GM18507 (cell line): ENCODE measurements around the gene RABGAP1L.
"Not testable (repeated sequence)": the region's sequence is repeated elsewhere in the genome, so short reads cannot be mapped to it uniquely, and the experiment has no call there.

Experiments
- DNase-seq: peaks from one replicate; pipeline ENCODE4 v3.0.0; 2011; ENCODE audit warnings: low read depth; ENCODE audit not compliant: insufficient read length; ENCODE audit errors: extremely low spot score
- FAIRE-seq: peaks from 2 replicates; lab custom pipeline; 2011; peaks lifted over from hg19 to GRCh38; lab: Jason Lieb, UNC

RABGAP1L gene

GRCh38 chr1:174800216-174800851 is 641.0 kb downstream of the RABGAP1L start:
- peak; percentile 29 for FAIRE-seq
- no peak for DNase-seq

- DNase-seq (no peak), FAIRE-seq (no peak)
These were observed 641.6 kb downstream of the RABGAP1L start for GRCh38 chr1:174800876-174801275.

- DNase-seq (no peak), FAIRE-seq (no peak)
These were observed 650.5 kb downstream of the RABGAP1L start for GRCh38 chr1:174809755-174810280.

GRCh38 chr1:174812016-174812415 is 652.7 kb downstream of the RABGAP1L start:
- DNase-seq (no peak), FAIRE-seq (no peak)

- FAIRE-seq, result no peak
- no peak for DNase-seq
These were observed 653.3 kb downstream of the RABGAP1L start for GRCh38 chr1:174812656-174813055.

GRCh38 chr1:174815036-174815435 is 655.7 kb downstream of the RABGAP1L start:
- DNase-seq, result no peak
- no peak for FAIRE-seq

- FAIRE-seq, result peak; percentile 35
- DNase-seq, result no peak
These were observed 656.2 kb downstream of the RABGAP1L start for GRCh38 chr1:174815474-174815908.

GRCh38 chr1:174816621-174817020 is 657.3 kb downstream of the RABGAP1L start:
- DNase-seq, FAIRE-seq: not testable (repeated sequence)

- no peak for DNase-seq
- peak; percentile 75 for FAIRE-seq
These were observed 658.8 kb downstream of the RABGAP1L start for GRCh38 chr1:174818014-174818616.

- no peak for DNase-seq
- no peak for FAIRE-seq
These were observed 659.6 kb downstream of the RABGAP1L start for GRCh38 chr1:174818951-174819350.

GRCh38 chr1:174819596-174819995 is 660.3 kb downstream of the RABGAP1L start:
- FAIRE-seq, result no peak

GRCh38 chr1:174825127-174825526 is 665.8 kb downstream of the RABGAP1L start:
- FAIRE-seq (no peak), DNase-seq (no peak)

More at GRCh38 chr1:174819596-174819995, 660.3 kb downstream of the RABGAP1L start:
- no peak for DNase-seq

GRCh38 chr1:174825806-174826205 is 666.5 kb downstream of the RABGAP1L start:
- FAIRE-seq (no peak), DNase-seq (no peak)

- FAIRE-seq (no peak), DNase-seq (no peak)
These were observed 668.9 kb downstream of the RABGAP1L start for GRCh38 chr1:174828264-174828663.

- FAIRE-seq (no peak), DNase-seq (no peak)
These were observed 670.7 kb downstream of the RABGAP1L start for GRCh38 chr1:174829990-174830389.

GRCh38 chr1:174836543-174836942 is 677.2 kb downstream of the RABGAP1L start:
- FAIRE-seq (no peak), DNase-seq (no peak)

- DNase-seq (no peak), FAIRE-seq (no peak)
These were observed 678.1 kb downstream of the RABGAP1L start for GRCh38 chr1:174837386-174837785.

GRCh38 chr1:174839211-174839610 is 679.9 kb downstream of the RABGAP1L start:
- FAIRE-seq (no peak), DNase-seq (no peak)

- no peak for FAIRE-seq
These were observed 682.4 kb downstream of the RABGAP1L start for GRCh38 chr1:174841747-174842146.

GRCh38 chr1:174848593-174849560 is 689.6 kb downstream of the RABGAP1L start:
- not testable (repeated sequence) for FAIRE-seq, DNase-seq

More at GRCh38 chr1:174841747-174842146, 682.4 kb downstream of the RABGAP1L start:
- DNase-seq, result no peak
